Measurements from ENCODE around the gene TERB2.
"Not testable (repeated sequence)": the region's sequence is repeated elsewhere in the genome, so short reads cannot be mapped to it uniquely, and the experiment has no call there.

DNA sequence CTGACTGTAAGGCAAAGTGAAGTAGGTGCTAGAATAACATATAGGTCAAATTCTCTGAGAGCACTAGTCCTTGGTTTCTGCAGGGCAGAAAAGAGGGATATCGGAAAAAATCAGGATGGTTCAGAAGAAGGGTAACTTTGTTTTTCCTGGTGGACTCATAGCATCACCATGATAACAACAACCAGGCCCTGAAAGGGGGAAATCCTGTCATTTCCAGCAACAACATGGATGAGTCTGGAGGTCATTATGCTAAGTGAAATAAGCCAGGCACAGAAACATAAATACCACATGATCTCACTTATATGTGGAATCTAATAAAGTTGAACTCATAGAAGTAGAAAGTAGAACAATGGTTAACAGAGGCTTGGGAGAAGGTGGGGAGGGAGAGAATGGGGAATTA is 27.7 kb downstream of the TERB2 start:
- TF ChIP-seq, protein P1, sequence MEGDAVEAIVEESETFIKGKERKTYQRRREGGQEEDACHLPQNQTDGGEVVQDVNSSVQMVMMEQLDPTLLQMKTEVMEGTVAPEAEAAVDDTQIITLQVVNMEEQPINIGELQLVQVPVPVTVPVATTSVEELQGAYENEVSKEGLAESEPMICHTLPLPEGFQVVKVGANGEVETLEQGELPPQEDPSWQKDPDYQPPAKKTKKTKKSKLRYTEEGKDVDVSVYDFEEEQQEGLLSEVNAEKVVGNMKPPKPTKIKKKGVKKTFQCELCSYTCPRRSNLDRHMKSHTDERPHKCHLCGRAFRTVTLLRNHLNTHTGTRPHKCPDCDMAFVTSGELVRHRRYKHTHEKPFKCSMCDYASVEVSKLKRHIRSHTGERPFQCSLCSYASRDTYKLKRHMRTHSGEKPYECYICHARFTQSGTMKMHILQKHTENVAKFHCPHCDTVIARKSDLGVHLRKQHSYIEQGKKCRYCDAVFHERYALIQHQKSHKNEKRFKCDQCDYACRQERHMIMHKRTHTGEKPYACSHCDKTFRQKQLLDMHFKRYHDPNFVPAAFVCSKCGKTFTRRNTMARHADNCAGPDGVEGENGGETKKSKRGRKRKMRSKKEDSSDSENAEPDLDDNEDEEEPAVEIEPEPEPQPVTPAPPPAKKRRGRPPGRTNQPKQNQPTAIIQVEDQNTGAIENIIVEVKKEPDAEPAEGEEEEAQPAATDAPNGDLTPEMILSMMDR (IDR thresholded peaks at IDR 0.05), result not testable (repeated sequence)
- TF ChIP-seq EP300, POLR2A (IDR thresholded peaks at IDR 0.05): not testable (repeated sequence)

Data from ovary (tissue), 3 donors.